HG03135 (cell line): ENCODE measurements around the gene GNMT.

ENCODE experiments used
- ATAC-seq: cut with Tn5 transposase; IDR thresholded peaks from one replicate; pipeline ENCODE4 v1.9.1; 2021; ENCODE audit warnings: mild to moderate bottlenecking, moderate library complexity; ENCODE audit not compliant: unreplicated experiment

GNMT gene

DNA sequence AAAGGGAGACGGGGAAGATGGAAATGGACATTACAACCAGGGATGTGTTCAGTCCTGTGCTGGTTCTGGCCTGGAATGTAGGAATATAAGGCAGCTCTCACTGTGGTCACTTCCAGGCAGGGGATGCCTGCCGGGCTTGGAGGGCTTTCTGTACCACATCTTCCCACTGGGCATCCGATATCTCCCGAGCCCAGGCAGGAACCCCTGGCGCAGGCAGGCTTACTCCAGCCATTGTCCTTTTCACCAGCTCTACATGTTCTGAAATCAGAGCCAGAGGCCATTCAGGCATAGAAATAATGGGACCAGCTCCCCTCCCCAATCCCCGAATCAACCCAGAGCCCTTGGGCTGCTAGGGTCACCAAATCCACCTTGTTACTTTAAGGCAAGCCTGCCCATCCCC lies 51.8 kb downstream of the GNMT start:
- no peak for ATAC-seq

DNA sequence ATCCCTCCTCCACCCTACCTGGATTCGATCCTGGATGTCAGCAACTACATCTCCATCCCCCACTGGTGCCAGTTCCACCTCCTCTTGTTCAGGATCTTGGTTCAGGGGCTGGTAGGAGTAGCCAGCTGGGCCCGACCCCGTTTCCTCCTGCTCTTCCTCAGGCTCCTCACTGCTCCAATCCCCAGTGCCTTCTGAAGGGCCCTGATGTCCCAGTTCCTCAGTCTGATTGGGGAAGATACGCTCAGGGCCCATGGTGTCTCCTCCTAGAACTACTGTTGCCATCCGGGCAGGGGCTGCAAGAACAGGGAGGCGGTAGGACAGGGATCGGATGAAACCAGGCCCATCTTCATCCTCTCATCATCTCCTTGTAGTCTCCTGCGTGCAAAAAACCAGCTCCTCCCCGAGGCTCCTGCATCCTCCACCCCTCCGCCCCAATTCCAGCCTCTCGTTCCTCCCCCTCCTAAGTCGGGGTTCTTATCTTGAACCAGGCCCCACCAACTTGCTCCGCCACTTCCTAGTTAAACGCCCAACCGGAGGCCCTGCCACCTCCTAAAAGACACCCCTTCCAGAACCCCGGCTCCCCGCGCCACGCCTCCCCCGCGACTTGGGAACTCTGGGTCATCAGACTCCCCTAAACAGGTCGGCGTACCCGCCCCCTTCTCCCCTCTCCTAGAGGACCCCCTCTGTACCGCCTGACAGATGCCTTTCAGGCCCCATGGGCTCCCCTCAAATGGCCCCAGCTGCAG lies 52.7 kb downstream of the GNMT start:
- no peak for ATAC-seq
